GM12872 (cell line): ENCODE data around the gene KCNK16.

Experiments
- TF ChIP-seq, protein P1 (sequence below): IDR thresholded peaks from 3 replicates; pipeline ENCODE4 v1.5.1; 2011; ENCODE audit warnings: low read depth, mild to moderate bottlenecking, low read length, moderate library complexity; ENCODE audit not compliant: insufficient read depth

KCNK16 gene

DNA sequence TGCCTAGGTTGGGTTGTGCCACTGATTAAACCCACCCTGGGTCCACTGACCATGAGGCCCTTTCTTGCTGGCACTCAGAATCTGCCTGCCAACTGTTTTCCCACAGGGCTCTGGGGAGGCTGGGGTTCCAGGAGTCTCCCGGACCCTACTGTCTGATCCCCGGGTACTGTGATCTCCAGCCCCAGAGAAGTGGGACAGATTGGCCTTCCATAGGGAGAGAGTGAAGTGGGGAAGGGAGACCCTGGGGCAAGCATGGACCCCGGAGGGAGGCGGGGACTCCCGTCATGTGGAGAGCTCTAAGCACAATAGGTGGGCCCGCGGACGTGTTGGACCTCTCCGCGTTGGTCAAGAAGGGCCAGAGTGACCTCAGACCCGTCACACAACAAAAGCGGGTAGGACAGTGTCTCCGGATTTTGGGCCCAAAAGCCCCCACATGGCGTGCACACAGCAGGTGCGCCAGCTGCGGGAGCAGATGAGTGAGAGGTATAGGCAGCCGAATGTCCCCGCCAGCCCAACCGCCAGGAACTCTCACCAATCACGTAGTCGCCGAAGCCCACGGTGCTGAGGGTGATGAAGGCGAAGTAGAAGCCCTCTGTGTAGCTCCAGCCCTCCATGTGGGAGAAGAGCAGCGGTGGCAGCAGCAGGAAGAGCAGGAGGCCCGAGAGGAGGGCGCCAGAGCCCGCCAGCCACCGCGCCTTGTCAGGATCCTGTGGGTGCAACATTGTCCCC, 18.9 kb downstream of the KCNK16 start:
- TF ChIP-seq, protein P1, sequence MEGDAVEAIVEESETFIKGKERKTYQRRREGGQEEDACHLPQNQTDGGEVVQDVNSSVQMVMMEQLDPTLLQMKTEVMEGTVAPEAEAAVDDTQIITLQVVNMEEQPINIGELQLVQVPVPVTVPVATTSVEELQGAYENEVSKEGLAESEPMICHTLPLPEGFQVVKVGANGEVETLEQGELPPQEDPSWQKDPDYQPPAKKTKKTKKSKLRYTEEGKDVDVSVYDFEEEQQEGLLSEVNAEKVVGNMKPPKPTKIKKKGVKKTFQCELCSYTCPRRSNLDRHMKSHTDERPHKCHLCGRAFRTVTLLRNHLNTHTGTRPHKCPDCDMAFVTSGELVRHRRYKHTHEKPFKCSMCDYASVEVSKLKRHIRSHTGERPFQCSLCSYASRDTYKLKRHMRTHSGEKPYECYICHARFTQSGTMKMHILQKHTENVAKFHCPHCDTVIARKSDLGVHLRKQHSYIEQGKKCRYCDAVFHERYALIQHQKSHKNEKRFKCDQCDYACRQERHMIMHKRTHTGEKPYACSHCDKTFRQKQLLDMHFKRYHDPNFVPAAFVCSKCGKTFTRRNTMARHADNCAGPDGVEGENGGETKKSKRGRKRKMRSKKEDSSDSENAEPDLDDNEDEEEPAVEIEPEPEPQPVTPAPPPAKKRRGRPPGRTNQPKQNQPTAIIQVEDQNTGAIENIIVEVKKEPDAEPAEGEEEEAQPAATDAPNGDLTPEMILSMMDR: no peak

DNA sequence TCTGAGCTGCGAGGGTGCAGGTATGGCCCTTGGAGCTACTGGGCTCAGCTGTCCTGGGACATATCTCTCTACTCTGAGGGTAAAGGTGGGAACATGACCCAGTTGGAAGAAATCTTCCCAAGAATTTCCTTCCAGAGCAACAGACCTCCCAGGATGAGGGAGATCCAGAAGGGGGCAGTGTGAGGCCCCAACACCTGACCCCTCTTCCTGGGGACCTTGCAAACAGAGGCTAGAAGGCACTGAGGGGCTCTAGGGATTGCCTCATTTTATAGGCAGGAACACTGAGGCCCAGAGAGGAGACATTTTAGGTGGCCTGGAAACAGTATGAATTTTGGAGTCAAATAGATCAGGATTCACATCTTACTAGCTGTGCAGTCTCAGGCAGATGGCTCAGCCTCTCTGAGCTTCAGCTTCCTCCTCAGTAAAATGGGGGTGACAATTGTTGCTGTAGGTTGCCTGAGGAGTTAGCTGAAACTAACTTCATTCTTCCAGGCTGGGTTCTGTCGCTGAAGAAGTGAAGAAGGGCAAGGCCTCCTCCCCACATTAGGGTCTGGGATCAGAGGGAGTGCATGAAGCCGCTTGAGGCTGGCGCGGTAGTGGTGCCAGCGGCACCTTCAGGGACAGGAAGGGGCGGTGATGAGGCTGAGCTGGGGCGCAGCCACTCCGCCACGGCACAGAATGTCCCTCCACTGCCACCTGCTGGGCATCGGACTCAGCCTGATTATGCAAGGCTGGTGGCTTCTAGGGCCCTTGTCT, 19.7 kb downstream of the KCNK16 start:
- TF ChIP-seq, protein P1: peak; percentile 93

DNA sequence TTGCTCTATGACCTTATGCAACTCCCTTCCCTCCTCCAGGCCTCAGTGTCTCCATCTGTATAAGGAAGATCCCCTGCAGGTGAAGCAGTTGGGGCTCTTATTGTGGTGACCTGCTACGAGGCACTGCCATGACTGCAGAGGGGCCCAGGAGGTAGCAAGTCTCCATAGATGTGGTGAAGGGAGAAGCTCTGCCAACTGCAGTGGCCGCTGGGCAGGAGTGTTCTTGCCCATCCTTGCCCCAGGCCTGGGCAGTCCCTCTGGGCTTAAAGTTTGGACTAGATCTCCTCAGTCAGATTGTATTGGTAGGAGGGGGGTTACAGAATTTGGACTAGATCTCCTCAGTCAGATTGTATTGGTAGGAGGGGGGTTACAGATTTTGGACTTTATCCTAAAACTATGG, 20.5 kb downstream of the KCNK16 start:
- TF ChIP-seq, protein P1: no peak

DNA sequence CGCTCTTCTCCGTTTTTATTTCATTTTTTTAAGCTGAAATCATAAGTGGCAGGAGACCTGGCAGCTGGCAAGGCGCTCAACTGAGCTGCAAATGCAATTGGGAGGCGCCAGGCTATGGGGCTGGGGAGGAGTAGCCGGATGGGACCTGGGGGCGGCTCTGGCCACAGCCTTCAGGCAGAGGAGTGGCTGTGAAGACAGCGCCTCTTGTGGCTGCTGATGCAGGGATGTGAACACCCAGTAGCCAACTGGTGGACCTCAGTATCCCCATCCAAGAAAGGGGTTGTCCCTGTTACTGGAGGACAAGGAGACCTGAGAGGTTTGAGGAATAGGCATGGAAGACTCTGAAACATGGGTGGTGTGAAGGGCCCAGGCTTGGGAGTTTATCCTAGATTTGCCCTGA, 20.9 kb downstream of the KCNK16 start:
- TF ChIP-seq, protein P1: peak; percentile 75

DNA sequence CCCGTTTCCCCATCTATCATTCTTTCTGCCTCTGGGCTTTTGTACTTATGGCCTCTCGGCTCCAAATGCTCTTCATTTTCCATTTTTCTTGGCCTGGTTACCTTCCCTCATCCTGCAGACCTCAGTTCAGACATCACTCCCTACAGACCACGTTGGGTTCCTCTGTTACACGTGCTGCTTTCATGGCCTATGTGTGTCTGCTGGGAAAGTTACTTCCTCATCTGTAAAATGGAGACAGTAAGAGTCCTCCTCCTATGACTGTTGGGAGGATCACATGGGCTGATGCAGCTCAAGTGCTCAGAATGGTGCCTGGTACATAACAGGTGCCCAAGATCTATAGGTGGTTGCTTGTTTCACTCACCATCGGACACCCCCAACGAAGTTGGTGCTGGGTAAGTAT, 21.8 kb downstream of the KCNK16 start:
- TF ChIP-seq, protein P1: no peak

DNA sequence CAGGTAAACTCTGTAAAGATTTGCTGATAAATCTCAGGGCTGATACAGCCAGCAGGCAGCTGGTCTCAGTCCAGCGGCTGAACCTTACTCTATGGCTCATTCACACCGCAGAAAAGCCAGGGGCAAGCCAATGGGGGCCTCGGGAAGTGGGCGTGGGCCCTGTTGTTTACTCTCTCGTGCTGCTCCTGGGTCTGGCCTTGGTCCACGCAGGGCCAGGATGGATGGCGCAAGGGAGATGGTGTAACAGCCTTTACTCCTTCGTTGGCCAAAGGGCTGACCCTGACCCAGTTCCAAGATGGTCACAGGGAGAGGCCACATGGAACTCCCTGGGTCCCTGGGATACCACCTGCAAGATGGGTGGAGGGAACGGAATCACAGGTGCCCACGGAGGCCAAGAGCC, 24.4 kb downstream of the KCNK16 start:
- TF ChIP-seq, protein P1: no peak

DNA sequence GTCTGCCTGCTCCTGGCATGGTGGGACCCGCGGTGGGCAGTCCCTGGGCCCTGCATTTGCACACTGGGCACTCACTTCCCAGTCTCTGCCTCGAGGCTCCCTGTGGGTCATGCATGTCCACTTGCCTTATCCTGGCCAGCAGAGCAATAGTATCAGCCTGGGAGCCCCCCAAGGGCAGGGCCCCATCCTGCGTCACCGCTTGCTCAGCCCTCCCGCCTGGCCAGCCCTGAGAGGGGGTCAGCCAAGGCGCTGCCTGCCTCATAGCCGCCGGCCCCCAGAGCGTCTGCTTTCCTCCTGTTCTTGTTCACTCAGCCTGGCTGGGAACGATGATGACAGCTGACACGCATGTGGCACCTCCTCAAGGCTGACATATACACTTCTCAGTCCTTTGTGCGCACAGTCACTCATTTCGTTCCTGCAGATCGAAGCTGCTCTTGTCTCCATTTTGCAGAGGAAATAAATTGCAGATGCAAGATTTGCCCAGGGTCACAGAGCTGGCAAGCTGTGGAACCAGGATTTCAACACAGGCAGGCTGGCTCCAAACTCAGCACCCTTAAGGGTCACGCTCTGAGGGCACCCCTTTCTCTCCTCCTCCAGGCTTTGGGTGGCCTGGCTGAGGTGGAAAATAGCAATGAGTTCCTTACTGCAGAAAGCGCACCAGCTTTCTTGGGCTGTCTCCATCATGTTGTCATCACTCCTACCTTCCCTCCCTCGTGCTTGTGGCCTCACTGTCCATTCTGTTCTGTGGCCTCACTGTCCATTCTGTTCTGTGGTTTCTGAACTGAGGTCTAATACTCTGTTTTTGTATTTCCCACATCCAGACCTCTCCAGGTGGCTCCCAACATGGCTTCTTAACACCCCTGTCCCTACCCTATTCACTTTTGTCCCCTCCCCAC, 25.5 kb downstream of the KCNK16 start:
- TF ChIP-seq, protein P1: no peak
